HL-60 (cell line): Measurements from ENCODE around the gene HOXB8.

Source experiments
- DNase-seq, 2 experiments: peaks; one replicate each; pipeline ENCODE4 v3.0.0-alpha.2; 2010 to 2020; ENCODE audit warnings: low read depth in 1 of 2, low spot score in 1 of 2
- H3K27ac ChIP-seq: fragments of 250-450 bp; sonication (Bioruptor Pico); replicated peaks from 2 replicates; pipeline ENCODE4 v1.5.1; 2020; ENCODE audit warnings: mild to moderate bottlenecking, moderate library complexity
- H3K27me3 ChIP-seq: fragments of 250-450 bp; sonication (Bioruptor Pico); 2 replicates; pipeline ENCODE4 v1.5.1; 2021; ENCODE audit warnings: mild to moderate bottlenecking, moderate library complexity; ENCODE audit not compliant: insufficient read depth, poor library complexity, severe bottlenecking
- H3K4me3 ChIP-seq: replicated peaks from 2 replicates; pipeline ENCODE4 v1.5.1; 2011; ENCODE audit warnings: mild to moderate bottlenecking, control low read depth, low read length; ENCODE audit not compliant: insufficient read depth
- CTCF ChIP-seq: IDR thresholded peaks from one replicate; pipeline ENCODE4 v1.5.1; 2011; ENCODE audit warnings: low read length, control low read depth, inconsistent platforms; ENCODE audit not compliant: insufficient read depth
- GABPA ChIP-seq: IDR thresholded peaks from 2 replicates; pipeline ENCODE4 v1.6.1; 2012; ENCODE audit warnings: low read depth
- POLR2AphosphoS5 ChIP-seq: IDR thresholded peaks from 2 replicates; pipeline ENCODE4 v1.6.1; 2012; ENCODE audit warnings: low read depth
- REST ChIP-seq: IDR thresholded peaks from 2 replicates; pipeline ENCODE4 v1.6.1; 2012; ENCODE audit warnings: low read depth; ENCODE audit not compliant: insufficient replicate concordance
- SPI1 ChIP-seq: IDR thresholded peaks from 2 replicates; pipeline ENCODE4 v1.6.1; 2012; ENCODE audit warnings: low read depth, mild to moderate bottlenecking, borderline replicate concordance

HOXB8 gene

DNA sequence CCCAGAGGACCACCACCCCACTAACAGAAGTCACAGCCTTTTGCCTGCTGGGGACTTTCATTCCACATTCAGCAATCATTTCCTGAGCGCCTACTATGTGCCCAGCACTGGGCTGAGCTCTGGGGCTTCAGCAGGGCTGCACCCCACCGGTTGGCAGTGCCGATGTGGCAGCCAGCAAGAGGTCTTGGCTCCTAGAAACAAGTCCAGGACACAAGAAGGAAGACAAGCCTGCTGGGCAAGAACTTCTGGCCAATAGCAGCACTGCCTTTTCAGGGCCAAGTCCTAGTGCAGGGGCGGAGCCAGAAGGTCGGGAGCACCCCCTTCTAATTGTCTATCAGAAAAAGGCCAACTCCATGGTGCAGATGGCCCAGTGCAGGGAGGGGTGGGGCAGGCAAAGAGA, 24.0 kb upstream of the HOXB8 start:
- H3K27me3 ChIP-seq: peaks cover 80% of the 10 kb centered on the region
- no peak for TF ChIP-seq CTCF
- TF ChIP-seq SPI1: no peak
- no peak for TF ChIP-seq REST
- no peak for TF ChIP-seq POLR2AphosphoS5
- no peak for TF ChIP-seq GABPA
- no peak overlapping the region for H3K27ac ChIP-seq
- H3K4me3 ChIP-seq: no peak overlapping the region
- DNase-seq: no peak

DNA sequence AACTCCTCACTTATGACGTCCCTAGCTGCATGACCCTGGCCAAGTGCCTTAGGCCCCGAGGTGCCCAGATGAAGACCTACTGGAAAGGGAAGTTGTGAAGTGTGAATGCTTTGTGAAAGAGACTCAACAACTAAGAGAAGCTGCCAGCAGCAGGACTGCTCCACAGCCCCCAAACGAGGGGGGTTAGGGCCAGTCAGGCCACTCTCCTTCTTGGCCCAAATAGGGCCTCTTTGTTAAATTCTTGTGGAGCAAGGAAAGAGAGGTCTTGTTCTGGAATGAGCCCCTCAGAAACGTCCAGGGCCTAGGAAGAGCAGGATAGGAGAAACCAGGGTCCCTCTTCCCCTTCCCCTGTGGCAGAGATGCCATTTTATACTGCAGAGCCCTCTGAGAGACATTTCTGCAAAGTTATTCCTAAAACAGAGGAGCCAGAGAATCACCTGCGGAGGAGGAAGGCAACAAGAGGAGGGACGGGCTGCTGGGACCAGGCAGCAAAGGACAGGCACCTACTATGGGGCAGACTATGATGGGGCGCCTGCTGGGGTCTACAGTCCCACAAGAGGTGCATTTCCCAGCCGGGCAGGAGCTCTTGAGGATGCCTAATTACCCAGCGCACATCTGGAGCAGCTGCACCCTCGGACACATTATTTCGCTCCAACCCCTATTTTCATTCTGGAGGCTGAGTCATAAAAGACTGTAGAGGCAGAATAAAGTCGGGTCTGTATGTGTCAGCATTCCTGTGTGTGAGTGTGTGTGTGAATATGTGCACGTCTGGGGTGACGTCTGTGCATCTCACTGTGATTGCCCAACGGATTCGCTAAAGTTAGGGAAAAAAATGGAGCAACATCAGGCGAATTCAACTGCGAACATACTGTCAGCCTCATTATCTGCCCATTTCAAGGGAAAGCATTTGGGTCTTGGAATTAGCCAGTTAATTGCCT, 22.5 kb upstream of the HOXB8 start:
- DNase-seq: no peak

More for the DNA sequence above, 22.5 kb upstream of the HOXB8 start:
- H3K27ac ChIP-seq: no peak overlapping the region
- H3K27me3 ChIP-seq: peaks cover 77% of the 10 kb centered on the region
- H3K4me3 ChIP-seq: no peak overlapping the region
- no peak for TF ChIP-seq SPI1
- TF ChIP-seq POLR2AphosphoS5: no peak
- TF ChIP-seq CTCF: no peak
- TF ChIP-seq REST: no peak
- TF ChIP-seq GABPA: no peak
